Endothelial cell of umbilical vein (primary cell): ENCODE data around the gene CLIC3. TPM values are rescaled to one million over a fixed set of nuclear protein-coding genes. Genes with fewer than 3 reads are reported as not detected.

Experiments used
- BruUV-seq: library from RNA; stranded (reverse); fragments of 400-500 nt; replicated peaks from 2 replicates; lab custom pipeline; 2021; lab: Mats Ljungman, UMichigan
- CTCF ChIA-PET: fragments of 300-600, 350-600 bp; sonication (Branson Sonifier 250); formaldehyde crosslinking; loops from one replicate; lab custom pipeline; 2021; ENCODE audit warnings: antibody characterized with exemption, inconsistent platforms; lab: Charles Lee
- POLR2A ChIA-PET: fragments of 300-600, 350-600 bp; sonication (Branson Sonifier 250); formaldehyde crosslinking; loops from one replicate; lab custom pipeline; 2021; ENCODE audit warnings: antibody characterized with exemption, inconsistent platforms; lab: Charles Lee
- DNase-seq: peaks from one replicate; pipeline ENCODE4 v3.0.0-alpha.2; 2011; ENCODE audit warnings: low read depth, low spot score
- FAIRE-seq: peaks from 2 replicates; lab custom pipeline; 2011; peaks lifted over from hg19 to GRCh38; lab: Jason Lieb, UNC
- H2AFZ ChIP-seq: 2 replicates; pipeline ENCODE4 v1.6.0; 2012; ENCODE audit warnings: low read depth, low read length, control low read depth, inconsistent platforms
- H3K27ac ChIP-seq: 2 replicates; pipeline ENCODE4 v1.5.1; 2011; ENCODE audit warnings: low read depth, mild to moderate bottlenecking, control low read depth, low read length, moderate library complexity; ENCODE audit not compliant: insufficient read depth
- H3K27me3 ChIP-seq, 2 experiments: 2 replicates each; pipeline versions ENCODE4 v1.6.0 to v1.6.1; 2011; ENCODE audit warnings: low read length in 2 of 2, mixed read lengths in 1 of 2; ENCODE audit not compliant: control insufficient read depth in 2 of 2, insufficient read depth in 2 of 2
- H3K36me3 ChIP-seq, 2 experiments: 2 replicates in 1 of 2; 3 replicates in 1 of 2; pipeline ENCODE4 v1.5.1; 2011; ENCODE audit warnings: low read length in 2 of 2, mild to moderate bottlenecking in 1 of 2, moderate library complexity in 1 of 2; ENCODE audit not compliant: control insufficient read depth in 2 of 2, insufficient read depth in 2 of 2; ENCODE audit errors: extremely low read depth in 1 of 2
- H3K4me1 ChIP-seq: 3 replicates; pipeline ENCODE4 v1.5.1; 2011; ENCODE audit warnings: mild to moderate bottlenecking, low read length; ENCODE audit not compliant: control insufficient read depth, insufficient read depth; ENCODE audit errors: extremely low read depth
- H3K4me2 ChIP-seq: 2 replicates; pipeline ENCODE4 v1.6.1; 2011; ENCODE audit warnings: low read length, control low read depth, mixed read lengths; ENCODE audit not compliant: insufficient read depth
- H3K4me3 ChIP-seq, 3 experiments: fragments of 200-600 bp in 1 of 3; sonication (generic), shearing (Covaris generic) in 1 of 3; replicated peaks in 1 of 3; 2 replicates each; pipeline ENCODE4 v1.5.1; 2011 to 2016; ENCODE audit warnings: control low read depth in 3 of 3, low read length in 3 of 3, mild to moderate bottlenecking in 2 of 3, inconsistent platforms in 1 of 3, low read depth in 1 of 3, moderate library complexity in 1 of 3; ENCODE audit not compliant: insufficient read depth in 1 of 3
- H3K79me2 ChIP-seq: 2 replicates; pipeline ENCODE4 v1.6.0; 2012; ENCODE audit warnings: low read length, inconsistent platforms; ENCODE audit not compliant: control insufficient read depth, insufficient read depth
- H3K9ac ChIP-seq: replicated peaks from 2 replicates; pipeline ENCODE3; 2011; ENCODE audit warnings: low read length, control low read depth; ENCODE audit not compliant: insufficient read depth; ENCODE audit errors: extremely low read depth
- H3K9me1 ChIP-seq: replicated peaks from 3 replicates; pipeline ENCODE4 v1.6.0; 2011; ENCODE audit warnings: mild to moderate bottlenecking, low read length; ENCODE audit not compliant: control insufficient read depth, insufficient read depth; ENCODE audit errors: extremely low read depth
- H3K9me3 ChIP-seq: replicated peaks from 2 replicates; pipeline ENCODE4 v1.5.1; 2012; ENCODE audit warnings: low read length, inconsistent platforms; ENCODE audit not compliant: control insufficient read depth, insufficient read depth
- H4K20me1 ChIP-seq: replicated peaks from 2 replicates; pipeline ENCODE3; 2011; ENCODE audit warnings: mild to moderate bottlenecking, low read length; ENCODE audit not compliant: control insufficient read depth, insufficient read depth; ENCODE audit errors: extremely low read depth
- EZH2 ChIP-seq: IDR thresholded peaks from 2 replicates; pipeline ENCODE4 v1.6.1; 2012; ENCODE audit warnings: borderline replicate concordance, low read depth, mild to moderate bottlenecking, moderate library complexity, low read length, inconsistent platforms; ENCODE audit not compliant: severe bottlenecking
- FOS ChIP-seq: IDR thresholded peaks from 2 replicates; pipeline ENCODE4 v1.6.1; 2011; ENCODE audit warnings: mild to moderate bottlenecking, low read length, moderate library complexity, borderline replicate concordance; ENCODE audit not compliant: insufficient read depth
- GATA2 ChIP-seq: IDR thresholded peaks from 2 replicates; pipeline ENCODE4 v1.7.0; 2011; ENCODE audit warnings: low read depth, mild to moderate bottlenecking, moderate library complexity, mixed read lengths, low read length; ENCODE audit not compliant: insufficient read length, insufficient read depth
- JUN ChIP-seq: IDR thresholded peaks from 2 replicates; pipeline ENCODE4 v1.6.1; 2011; ENCODE audit warnings: borderline replicate concordance, low read depth; ENCODE audit not compliant: insufficient read length, insufficient read depth
- MYC ChIP-seq: IDR thresholded peaks from one replicate; pipeline ENCODE4 v1.6.1; 2011; ENCODE audit warnings: mild to moderate bottlenecking, low read depth, low read length
- POLR2A ChIP-seq: IDR thresholded peaks from 2 replicates; pipeline ENCODE4 v1.6.1; 2012; ENCODE audit warnings: low read depth, mild to moderate bottlenecking, control low read depth, low read length
- POLR2AphosphoS5 ChIP-seq: IDR thresholded peaks from 2 replicates; pipeline ENCODE4 v1.6.1; 2012; ENCODE audit warnings: low read depth, mild to moderate bottlenecking, control low read depth, low read length, moderate library complexity; ENCODE audit not compliant: insufficient read depth
- dilution Hi-C: fragments of 300-500 bp; cut with MboI; formaldehyde crosslinking; loops from one replicate; pipeline ENCODE4 v1.15.0; 2019; ENCODE audit warnings: low sequenced_read_pairs; ENCODE audit not compliant: extremely low pct_ligation_motif_present
- intact Hi-C: fragments of 100-400 bp; cut with micrococcal nuclease; formaldehyde crosslinking; loops from one replicate; pipeline ENCODE4 v1.10.0; 2022
- polyA plus RNA-seq, 4 experiments: library from polyadenylated mRNA; depleted of rRNA in 3 of 4; stranded (reverse) in 3 of 4; unstranded in 1 of 4; fragments of >200 nt; gene quantifications; 2 replicates each; pipeline versions ENCODE4 v1.2.1 to v1.2.3, GENCODE V29; 2011 to 2012; ENCODE audit warnings: missing spikeins in 1 of 4
- total RNA-seq: library from RNA; stranded (reverse); gene quantifications from 2 replicates; pipeline ENCODE4 v1.2.3, GENCODE V29; 2021
- TF ChIP-seq, protein P1 (sequence below): IDR thresholded peaks from 2 replicates; pipeline ENCODE4 v1.6.1; 2011; ENCODE audit not compliant: insufficient read depth, insufficient read length
- TF ChIP-seq, protein P2 (sequence below), 2 donors: IDR thresholded peaks; 1 replicate in 1 of 2; 2 replicates in 1 of 2; pipeline ENCODE4 v1.5.1; 2011; ENCODE audit warnings: low read length in 2 of 2, mild to moderate bottlenecking in 2 of 2, moderate library complexity in 2 of 2, control low read depth in 1 of 2, inconsistent platforms in 1 of 2, low read depth in 1 of 2; ENCODE audit not compliant: insufficient read depth in 1 of 2; ENCODE audit errors: extremely low read depth in 1 of 2

Gene CLIC3
- total and polyA plus RNA-seq, 2 donors (not counting 3 experiments of a cell fraction or from before 2014, with no cell fraction given) = 2.3 TPM; not detected in 1

DNA sequence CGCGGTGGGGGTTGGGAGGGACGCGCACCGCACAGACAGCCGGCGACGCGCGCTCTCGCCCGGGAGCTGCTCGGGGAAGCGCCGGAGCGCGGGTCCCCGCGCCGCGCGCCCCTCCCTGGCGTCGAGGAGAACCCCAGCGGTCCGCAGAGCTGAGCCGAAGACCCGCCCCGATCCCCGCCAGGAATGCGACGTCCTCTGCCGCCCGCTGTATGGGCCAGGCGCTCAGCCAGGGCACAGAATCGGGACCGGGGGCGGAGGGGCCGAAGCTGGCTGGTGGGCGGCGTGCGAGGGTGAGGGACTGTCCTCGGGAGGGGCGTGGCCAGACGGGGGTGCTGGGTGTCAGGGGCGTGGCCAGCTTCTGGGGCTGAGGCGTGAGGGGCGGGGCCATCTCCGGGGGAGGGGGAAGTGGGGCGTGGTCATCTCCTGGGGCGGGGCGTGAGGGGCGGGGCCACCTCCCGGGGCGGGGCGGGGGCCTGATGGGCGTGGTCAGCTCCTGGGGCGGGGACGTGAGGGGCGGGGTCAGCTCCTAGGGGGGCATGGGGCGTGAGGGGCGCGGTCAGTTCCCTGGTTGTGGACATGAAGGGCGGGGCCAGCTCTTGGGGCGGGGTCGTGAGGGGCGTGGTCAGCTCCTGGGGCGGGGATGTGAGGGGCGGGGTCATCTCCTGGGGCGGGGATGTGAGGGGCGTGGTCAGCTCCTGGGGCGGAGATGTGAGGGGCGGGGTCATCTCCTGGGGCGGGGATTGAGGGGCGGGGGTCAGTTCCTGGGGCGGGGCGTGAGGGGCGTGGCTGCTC is 18.1 kb downstream of the CLIC3 start:
- peak overlapping the region in 1 of 3 experiments; percentile 32 for H3K4me3 ChIP-seq
- no peak overlapping the region for H3K27ac ChIP-seq
- H3K9ac ChIP-seq = no peak overlapping the region
- no peaks in the 10 kb centered on the region for H3K79me2 ChIP-seq
- dilution Hi-C loops (no loop called here), intact Hi-C loops (loop anchor here (1.0 to 2.0 kb wide), 3 partner anchors 14 to 51 kb away; partner anchors contain the start of genes ABCA2 and PAXX)
- H2AFZ ChIP-seq = peak overlapping the region; percentile 81
- H3K9me3 ChIP-seq = no peaks in the 10 kb centered on the region
- H3K4me2 ChIP-seq = peak overlapping the region; percentile 18
- no peaks in the 10 kb centered on the region for H4K20me1 ChIP-seq
- H3K27me3 ChIP-seq = no peaks in the 10 kb centered on the region
- H3K36me3 ChIP-seq = no peaks in the 10 kb centered on the region
- ChIA-PET POLR2A (interaction anchor here (0.6 to 1.0 kb wide), 3 partner anchors 14 to 152 kb away, joined by 3 to 7 read pairs (median 3); partner anchors contain the start of gene PAXX), CTCF (interaction anchor here (0.7 to 1.4 kb wide), 6 partner anchors 16 to 57 kb away, joined by 3 to 10 read pairs (median 4); no protein-coding TSS in a partner anchor)
- TF ChIP-seq, protein P1, sequence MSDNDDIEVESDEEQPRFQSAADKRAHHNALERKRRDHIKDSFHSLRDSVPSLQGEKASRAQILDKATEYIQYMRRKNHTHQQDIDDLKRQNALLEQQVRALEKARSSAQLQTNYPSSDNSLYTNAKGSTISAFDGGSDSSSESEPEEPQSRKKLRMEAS = no peak
- TF ChIP-seq JUN (no peak), FOS (no peak)
- H3K9me1 ChIP-seq = no peaks in the 10 kb centered on the region
- BruUV-seq = no TSS peak
- H3K4me1 ChIP-seq = peaks cover 4% of the 10 kb centered on the region
- FAIRE-seq = peak; percentile 54
- peak; percentile 39 for DNase-seq

DNA sequence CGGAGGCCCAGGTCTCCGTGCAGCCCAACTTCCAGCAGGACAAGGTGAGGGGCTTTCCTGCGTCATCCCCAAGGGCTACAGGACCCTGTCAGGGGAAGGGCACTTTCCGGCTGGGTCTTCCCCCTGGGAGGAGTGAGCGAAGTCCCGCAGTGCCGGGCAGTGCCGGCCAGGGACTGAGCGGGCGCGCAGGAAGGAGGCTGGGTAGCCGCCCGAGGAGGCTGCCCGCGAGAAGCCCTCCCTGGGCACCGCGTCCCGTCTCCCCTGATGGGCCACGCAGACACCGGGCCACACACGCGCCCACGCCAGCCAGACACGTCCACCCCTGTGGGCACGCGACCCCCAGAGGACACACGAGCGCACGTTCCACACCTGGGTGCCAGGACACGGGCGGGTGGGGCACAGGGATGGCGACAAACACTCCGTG is 18.7 kb downstream of the CLIC3 start:
- H3K9ac ChIP-seq = no peak overlapping the region
- H3K9me3 ChIP-seq = no peaks in the 10 kb centered on the region
- dilution Hi-C loops (no loop called here), intact Hi-C loops (loop anchor here (1.0 to 2.0 kb wide), 3 partner anchors 15 to 51 kb away; partner anchors contain the start of genes ABCA2 and PAXX)
- DNase-seq (no peak), FAIRE-seq (no peak)
- H4K20me1 ChIP-seq = no peaks in the 10 kb centered on the region
- peak overlapping the region; percentile 81 for H2AFZ ChIP-seq
- no TSS peak for BruUV-seq
- POLR2A ChIA-PET = interaction anchor here (0.7 kb wide), 1 partner anchor 28 kb away, joined by 7 read pairs; no protein-coding TSS in a partner anchor
- no peaks in the 10 kb centered on the region for H3K9me1 ChIP-seq
- CTCF ChIA-PET = interaction anchor here (0.7 to 1.4 kb wide), 5 partner anchors 27 to 57 kb away, joined by 3 to 10 read pairs (median 4); no protein-coding TSS in a partner anchor
- peaks cover 4% of the 10 kb centered on the region for H3K4me1 ChIP-seq
- no peaks in the 10 kb centered on the region for H3K79me2 ChIP-seq
- H3K36me3 ChIP-seq = no peaks in the 10 kb centered on the region
- H3K27ac ChIP-seq = no peak overlapping the region
- TF ChIP-seq FOS (no peak), GATA2 (no peak), MYC (no peak), POLR2AphosphoS5 (no peak), JUN (no peak), POLR2A (no peak), EZH2 (no peak)
- TF ChIP-seq, protein P1 = no peak
- TF ChIP-seq, protein P2, sequence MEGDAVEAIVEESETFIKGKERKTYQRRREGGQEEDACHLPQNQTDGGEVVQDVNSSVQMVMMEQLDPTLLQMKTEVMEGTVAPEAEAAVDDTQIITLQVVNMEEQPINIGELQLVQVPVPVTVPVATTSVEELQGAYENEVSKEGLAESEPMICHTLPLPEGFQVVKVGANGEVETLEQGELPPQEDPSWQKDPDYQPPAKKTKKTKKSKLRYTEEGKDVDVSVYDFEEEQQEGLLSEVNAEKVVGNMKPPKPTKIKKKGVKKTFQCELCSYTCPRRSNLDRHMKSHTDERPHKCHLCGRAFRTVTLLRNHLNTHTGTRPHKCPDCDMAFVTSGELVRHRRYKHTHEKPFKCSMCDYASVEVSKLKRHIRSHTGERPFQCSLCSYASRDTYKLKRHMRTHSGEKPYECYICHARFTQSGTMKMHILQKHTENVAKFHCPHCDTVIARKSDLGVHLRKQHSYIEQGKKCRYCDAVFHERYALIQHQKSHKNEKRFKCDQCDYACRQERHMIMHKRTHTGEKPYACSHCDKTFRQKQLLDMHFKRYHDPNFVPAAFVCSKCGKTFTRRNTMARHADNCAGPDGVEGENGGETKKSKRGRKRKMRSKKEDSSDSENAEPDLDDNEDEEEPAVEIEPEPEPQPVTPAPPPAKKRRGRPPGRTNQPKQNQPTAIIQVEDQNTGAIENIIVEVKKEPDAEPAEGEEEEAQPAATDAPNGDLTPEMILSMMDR (IDR thresholded peaks at IDR 0.05; ENCODE audit: extremely low read depth in 1 of 2, insufficient read depth in 1 of 2, low read depth in 1 of 2, low read length in 2 of 2) = no peak
- peak overlapping the region; percentile 18 for H3K4me2 ChIP-seq
- no peaks in the 10 kb centered on the region for H3K27me3 ChIP-seq
- peak overlapping the region in 1 of 3 experiments; percentile 32 for H3K4me3 ChIP-seq
